DMS 273 (cell line): ENCODE results near the gene DHRS7B.
"Not testable (repeated sequence)": the region's sequence is repeated elsewhere in the genome, so short reads cannot be mapped to it uniquely, and the experiment has no call there.

ENCODE experiments used
- DNase-seq: peaks from one replicate; lab custom pipeline; 2025; ENCODE audit not compliant: unreplicated experiment; lab: John Stamatoyannopoulos, UW

Gene DHRS7B

GRCh38 chr17:21202512-21202911, 75.7 kb downstream of the DHRS7B start:
- DNase-seq = no peak

DNA sequence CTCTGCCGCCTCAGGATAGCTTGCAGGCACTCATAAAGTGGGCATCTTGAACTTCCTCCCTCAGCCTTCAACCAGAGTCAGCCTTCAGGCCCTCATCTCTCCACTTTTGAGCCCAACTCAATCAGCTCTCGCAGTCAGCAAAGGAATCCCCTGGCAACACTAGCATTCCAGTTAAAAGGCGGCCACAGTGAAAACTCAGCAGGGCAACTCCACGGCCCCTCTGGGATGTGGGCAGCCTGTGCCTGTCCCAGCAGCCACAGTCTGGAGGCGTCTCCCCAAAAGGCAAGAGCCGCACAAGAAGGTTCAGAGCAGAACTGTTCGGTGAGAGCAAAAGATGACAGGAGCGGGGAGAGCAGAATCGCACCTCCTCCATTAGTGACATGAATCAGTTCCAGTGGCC, 78.2 kb downstream of the DHRS7B start:
- DNase-seq = no peak

DNA sequence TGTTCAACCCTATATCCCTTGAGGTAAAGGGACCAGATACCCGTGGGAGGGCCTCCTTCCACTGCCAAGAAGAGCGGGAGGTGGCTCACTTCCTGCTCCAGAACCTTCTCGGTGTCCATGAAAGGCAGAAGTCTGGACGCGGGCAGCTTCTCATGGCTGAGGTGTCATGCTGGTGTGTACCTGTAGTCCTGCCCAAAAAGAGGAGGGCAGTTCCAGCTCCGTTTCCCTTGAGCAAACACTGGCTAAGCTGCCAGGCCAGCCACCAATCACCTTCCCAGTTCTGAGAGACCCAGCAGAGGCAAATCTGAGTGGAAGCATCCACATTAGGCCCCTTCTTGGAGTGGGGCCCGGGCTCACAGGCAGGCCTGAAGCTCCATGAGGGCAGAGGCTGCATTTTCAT, 81.6 kb downstream of the DHRS7B start:
- DNase-seq = no peak

GRCh38 chr17:21209511-21210175, 82.9 kb downstream of the DHRS7B start:
- no peak for DNase-seq

DNA sequence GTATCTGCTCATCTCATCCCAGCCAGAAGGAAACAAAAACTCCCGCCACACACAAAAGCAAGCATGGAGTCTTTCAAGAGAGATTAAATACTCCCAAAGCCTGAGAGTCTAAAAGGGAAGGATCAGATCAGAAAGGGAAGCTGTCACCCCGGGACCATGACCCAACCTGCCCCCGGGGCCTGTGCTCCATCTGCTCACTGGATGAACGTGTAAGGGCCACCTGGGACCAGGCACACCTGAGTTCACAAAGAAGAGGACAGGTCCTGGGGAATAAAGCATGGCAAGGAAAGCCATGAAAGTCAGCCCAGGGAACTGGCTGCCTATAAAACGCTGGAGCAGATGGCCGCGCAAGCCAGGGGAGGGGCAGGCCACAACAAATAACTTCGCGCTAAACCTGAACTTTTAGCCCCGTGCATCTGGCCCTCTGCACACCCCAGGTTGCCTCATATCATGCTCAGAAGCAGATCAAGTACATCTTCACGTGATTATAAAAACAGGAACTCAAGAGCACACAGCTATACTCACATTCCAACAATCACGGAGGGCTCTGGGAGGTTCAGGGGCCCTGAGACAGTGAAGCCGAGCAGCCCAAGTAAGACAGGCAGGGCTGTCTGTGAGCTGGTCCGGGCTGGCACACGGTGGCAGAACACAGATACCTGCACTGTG, 83.8 kb downstream of the DHRS7B start:
- peak; percentile 86 for DNase-seq

- DNase-seq = no peak
Measured at GRCh38 chr17:21211825-21212479, 85.2 kb downstream of the DHRS7B start.

DNA sequence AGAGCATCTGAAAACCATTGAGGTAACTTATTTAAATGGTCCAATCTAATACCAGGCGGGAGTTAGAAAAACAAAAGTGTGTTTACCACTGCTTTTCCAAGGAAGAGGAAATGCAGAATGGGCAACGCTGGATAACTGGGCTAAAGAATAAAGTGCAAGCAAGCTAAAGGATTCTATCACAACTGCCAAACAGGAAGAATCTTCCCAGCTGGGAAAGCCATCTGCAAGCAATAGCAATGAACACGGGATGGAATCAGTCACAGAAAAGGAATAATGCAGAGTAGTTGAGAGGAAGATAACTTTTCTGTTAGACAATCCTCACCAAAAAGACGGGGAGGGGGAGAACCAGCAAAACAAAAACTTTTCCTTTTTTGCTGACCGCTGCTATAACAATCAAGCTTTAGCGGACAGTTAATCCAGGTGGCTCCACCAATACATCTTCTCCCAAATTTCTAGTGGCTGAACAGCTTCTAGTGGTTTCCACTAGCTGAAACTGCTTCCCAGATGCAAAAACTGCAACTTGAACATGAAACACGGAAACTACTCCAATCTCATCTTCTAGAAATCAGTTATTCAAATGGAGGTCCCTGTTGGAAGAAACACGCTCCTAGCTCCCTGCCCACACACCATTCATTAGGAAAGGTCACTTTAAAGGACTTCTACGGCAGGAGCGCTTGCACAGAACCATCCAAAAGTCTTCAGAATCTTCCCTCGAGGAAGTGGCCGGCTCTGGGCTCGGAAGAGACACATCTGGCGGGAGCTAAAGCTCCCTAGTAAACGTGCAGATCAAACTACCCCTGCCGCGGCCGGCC, 86.3 kb downstream of the DHRS7B start:
- no peak for DNase-seq

- DNase-seq = peak; percentile 55
Measured at GRCh38 chr17:21213638-21214014, 86.9 kb downstream of the DHRS7B start.

DNA sequence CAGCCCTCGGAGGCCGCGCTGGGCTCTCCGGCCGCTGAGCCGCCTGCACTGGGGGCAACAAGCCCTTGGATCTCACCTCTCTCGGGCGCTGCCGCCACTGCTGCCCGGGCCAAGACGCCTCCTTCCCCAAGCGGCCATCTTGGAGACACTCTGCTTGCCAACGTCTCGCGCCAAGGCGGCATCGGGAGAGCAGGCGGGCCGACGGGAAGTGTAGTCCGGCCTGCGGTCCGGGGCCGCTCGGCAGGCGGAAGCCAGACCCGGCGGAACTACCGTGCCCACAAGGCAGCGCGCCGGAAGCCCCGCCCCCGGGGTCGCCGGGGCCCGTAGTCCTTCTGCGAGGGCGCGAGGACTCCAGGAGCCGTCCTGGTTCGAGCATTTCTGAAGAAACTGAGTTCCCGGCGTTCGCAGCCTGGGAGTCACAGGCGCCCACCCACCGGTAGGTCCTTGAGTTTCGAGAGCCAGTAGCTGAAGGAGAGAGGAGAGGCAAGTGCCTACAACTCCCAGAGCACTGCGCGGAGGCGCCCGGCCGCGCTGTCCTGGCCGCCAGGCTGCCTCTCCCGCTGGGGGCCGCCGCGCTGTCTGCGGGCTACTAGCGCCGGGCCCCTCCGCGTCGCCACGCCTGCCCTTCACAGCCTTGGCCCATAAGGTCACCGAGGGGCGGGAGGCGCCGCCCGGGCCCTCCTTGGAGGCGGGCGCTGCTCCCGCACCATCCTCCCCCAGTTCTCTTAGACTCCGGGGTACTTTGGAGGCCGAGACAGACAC, 87.4 kb downstream of the DHRS7B start, which contains the start of gene TMEM11:
Gene TMEM11, minus strand, starts transcription at position 147 of the 762 bp plus-strand sequence. Its CDS starts 9 bp downstream, at position 138.
- peak; percentile 96 for DNase-seq

DNA sequence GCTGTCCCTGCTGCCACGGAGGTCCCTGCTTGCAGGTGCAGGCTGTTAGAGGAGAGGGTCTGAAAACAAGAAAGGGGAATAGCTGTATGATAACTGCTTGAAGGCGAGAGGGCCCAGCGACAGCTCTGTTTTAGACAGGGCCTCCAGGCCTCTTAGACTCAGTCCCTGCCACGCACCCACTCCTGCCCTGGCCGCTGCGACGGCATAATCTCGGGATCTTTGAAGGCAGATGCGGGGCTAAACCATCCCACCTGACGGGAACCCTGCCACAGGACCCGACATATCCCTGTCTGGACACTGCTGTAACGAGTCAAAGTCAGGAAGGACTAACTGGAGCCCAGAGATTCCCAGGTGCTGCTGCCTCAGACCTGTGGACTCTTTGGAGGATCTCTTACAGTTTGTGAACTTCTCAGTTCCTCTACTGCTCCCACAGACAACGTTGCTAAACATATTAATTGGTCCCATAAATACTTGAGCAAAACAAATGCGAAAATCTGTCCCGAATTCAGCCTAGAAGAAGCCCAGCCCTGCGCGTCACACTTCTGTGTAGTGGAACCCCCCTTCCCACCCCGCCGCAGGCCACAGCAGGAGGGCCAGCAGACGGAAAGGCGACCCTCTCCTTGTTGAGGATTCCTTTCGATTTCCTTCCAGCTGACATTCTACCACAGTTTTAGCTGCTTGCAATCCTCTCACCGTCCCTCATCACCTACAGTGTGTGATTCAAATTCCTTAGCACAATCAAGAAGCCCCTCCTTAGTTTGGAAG, 88.2 kb downstream of the DHRS7B start:
- DNase-seq = no peak

DNA sequence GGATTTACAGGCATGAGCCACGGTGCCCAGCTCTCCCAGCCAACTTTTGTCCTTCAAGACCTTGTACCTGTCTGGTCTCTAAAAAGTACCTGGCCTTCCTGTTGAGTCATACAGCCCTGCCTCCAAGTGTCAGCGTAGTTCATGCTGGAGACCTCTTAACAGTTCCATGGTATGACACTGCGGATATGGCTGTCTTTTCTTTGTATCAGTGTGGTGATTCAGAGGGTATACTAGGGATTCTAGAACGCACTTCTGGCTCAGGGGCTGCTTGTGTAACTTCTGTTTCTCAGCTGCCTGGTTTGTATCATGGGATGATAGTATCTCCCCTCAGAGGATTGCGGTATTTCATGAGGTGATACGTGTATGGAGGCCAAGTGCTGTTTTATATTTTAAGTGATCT, 89.2 kb downstream of the DHRS7B start:
- DNase-seq = no peak

GRCh38 chr17:21217346-21217745, 90.6 kb downstream of the DHRS7B start:
- no peak for DNase-seq

DNA sequence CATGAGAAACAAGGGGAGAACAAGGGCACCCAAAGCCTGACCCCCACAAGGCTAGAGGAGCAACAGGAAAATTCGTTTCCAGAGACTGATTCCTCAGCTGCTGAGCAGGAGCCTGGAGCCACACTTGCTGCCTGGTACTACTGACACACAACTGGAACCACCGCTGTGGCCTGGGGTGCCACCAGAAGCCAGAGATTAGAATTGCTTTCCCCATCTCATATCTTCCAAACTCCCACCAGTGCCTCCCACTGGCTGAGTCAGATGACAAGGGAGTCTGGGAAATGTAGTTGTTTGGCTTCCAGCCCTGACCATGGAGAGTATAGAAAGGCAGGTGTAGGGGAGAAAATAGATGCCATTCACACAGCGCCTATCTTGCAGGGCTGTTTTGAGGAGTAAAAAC, 91.3 kb downstream of the DHRS7B start:
- DNase-seq = peak; percentile 61

- no peak for DNase-seq
Measured at GRCh38 chr17:21218831-21219380, 92.1 kb downstream of the DHRS7B start.

- DNase-seq = no peak
Measured at GRCh38 chr17:21223086-21223485, 96.3 kb downstream of the DHRS7B start.

DNA sequence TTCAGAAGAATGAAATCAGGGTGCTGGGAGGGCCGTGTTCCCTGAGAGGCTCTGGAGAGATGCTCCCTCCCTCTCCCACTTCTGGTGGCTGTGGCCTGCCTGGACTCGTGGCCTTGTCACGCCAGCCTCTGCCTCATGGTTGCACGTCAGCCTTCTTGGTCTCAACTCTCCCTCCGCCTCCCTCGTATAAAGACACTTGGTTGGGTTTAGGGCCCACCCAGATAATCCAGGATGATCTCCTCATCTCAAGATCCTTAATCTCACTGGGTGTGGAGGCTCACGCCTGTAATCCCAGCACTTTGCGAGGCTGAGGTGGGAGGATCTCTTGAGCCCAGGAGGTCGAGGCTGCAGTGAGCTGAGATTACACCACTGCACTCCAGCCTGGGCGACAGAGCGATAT, 100.5 kb downstream of the DHRS7B start:
- DNase-seq = not testable (repeated sequence)

- DNase-seq = no peak
Measured at GRCh38 chr17:21228111-21228510, 101.3 kb downstream of the DHRS7B start.

- no peak for DNase-seq
Measured at GRCh38 chr17:21228845-21229244, 102.1 kb downstream of the DHRS7B start.

DNA sequence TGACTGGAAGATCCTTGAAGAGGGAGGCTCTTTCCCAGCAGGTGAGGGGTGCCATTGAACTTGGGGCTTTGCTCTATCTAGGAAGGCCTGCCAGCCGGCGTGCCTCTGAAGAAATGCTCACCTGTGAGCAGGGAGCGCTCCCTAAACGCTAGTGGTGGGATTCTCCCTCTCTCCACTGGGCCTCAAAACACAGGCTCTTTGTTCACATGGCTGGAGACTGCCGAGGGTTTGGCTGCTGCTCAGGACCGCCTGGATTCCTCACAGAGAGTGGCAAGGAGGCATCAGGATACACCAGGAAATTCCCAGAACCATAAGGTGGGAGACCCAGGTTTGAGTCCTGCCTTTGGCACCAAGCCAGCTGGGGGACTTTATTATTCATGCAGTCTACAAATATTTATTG, 104.8 kb downstream of the DHRS7B start:
- no peak for DNase-seq
